GM23248 (cell line): Measurements from ENCODE around the gene STK4. TPM values are rescaled to one million over a fixed set of nuclear protein-coding genes. Genes with fewer than 3 reads are reported as not detected.
A peak's percentile ranks its signal among the peaks of the same experiment; 100 is the strongest.

Experiments
- DNase-seq: peaks from one replicate; pipeline ENCODE4 v3.0.0-alpha.2; 2015
- H2AFZ ChIP-seq: fragments of 200-600 bp; sonication (generic); 2 replicates; pipeline ENCODE4 v1.6.1; 2016; ENCODE audit warnings: antibody characterized with exemption
- H3F3A ChIP-seq: fragments of 200-600 bp; sonication (generic); 2 replicates; pipeline ENCODE4 v1.6.1; 2016; ENCODE audit warnings: mild to moderate bottlenecking, antibody characterized with exemption, mixed run types; ENCODE audit not compliant: insufficient read depth
- H3K27ac ChIP-seq: fragments of 200-600 bp; sonication (generic); 2 replicates; pipeline ENCODE4 v1.5.1; 2016; ENCODE audit warnings: mild to moderate bottlenecking
- H3K27me3 ChIP-seq: fragments of 200-600 bp; sonication (generic); replicated peaks from 2 replicates; pipeline ENCODE4 v1.6.1; 2016; ENCODE audit warnings: mild to moderate bottlenecking; ENCODE audit not compliant: insufficient read depth
- H3K36me3 ChIP-seq: fragments of 200-600 bp; sonication (generic); 2 replicates; pipeline ENCODE4 v1.6.1; 2016; ENCODE audit warnings: low read depth, mild to moderate bottlenecking
- H3K4me1 ChIP-seq: fragments of 200-600 bp; sonication (generic); 2 replicates; pipeline ENCODE4 v1.6.1; 2016; ENCODE audit warnings: mild to moderate bottlenecking; ENCODE audit not compliant: insufficient read depth
- H3K4me2 ChIP-seq: fragments of 200-600 bp; sonication (generic); one replicate; pipeline ENCODE4 v1.6.1; 2016; ENCODE audit warnings: mild to moderate bottlenecking; ENCODE audit not compliant: unreplicated experiment
- H3K4me3 ChIP-seq: fragments of 200-600 bp; sonication (generic); 2 replicates; pipeline ENCODE4 v1.5.1; 2016; ENCODE audit warnings: mild to moderate bottlenecking
- H3K79me2 ChIP-seq: fragments of 200-600 bp; sonication (generic); 2 replicates; pipeline ENCODE4 v1.6.1; 2016; ENCODE audit warnings: mild to moderate bottlenecking; ENCODE audit not compliant: insufficient read depth
- H3K9ac ChIP-seq: fragments of 200-600 bp; sonication (generic); 2 replicates; pipeline ENCODE4 v1.6.1; 2016; ENCODE audit warnings: mild to moderate bottlenecking
- H3K9me2 ChIP-seq: fragments of 200-600 bp; sonication (generic); 2 replicates; pipeline ENCODE4 v1.6.1; 2016; ENCODE audit warnings: mixed run types, mild to moderate bottlenecking, moderate library complexity; ENCODE audit not compliant: insufficient read depth
- H3K9me3 ChIP-seq: fragments of 200-600 bp; sonication (generic); one replicate; pipeline ENCODE4 v1.6.1; 2017; ENCODE audit warnings: low read depth
- H4K20me1 ChIP-seq: fragments of 200-600 bp; sonication (generic); 2 replicates; pipeline ENCODE4 v1.6.0; 2016; ENCODE audit not compliant: insufficient read depth
- EZH2 ChIP-seq: fragments of 200-600 bp; sonication (generic); IDR thresholded peaks from 2 replicates; pipeline ENCODE4 v1.6.1; 2018; ENCODE audit warnings: antibody characterized with exemption, mild to moderate bottlenecking; ENCODE audit not compliant: insufficient read depth, poor library complexity, severe bottlenecking
- EZH2phosphoT487 ChIP-seq: fragments of 200-600 bp; sonication (generic); IDR thresholded peaks from 2 replicates; pipeline ENCODE4 v1.6.1; 2018; ENCODE audit warnings: antibody characterized with exemption, moderate library complexity, mild to moderate bottlenecking, low read depth; ENCODE audit not compliant: insufficient read depth
- WGBS, 2 experiments: methylation state at CpG; one replicate each; pipeline ENCODE4 v1.1.6; 2015 to 2017; ENCODE audit warnings: low lambda C conversion rate in 2 of 2, low coverage in 1 of 2; ENCODE audit errors: missing lambda C conversion rate in 2 of 2; 5-methylcytosine and 5-hydroxymethylcytosine counted together
- in situ Hi-C: fragments of 300-500 bp; cut with MboI; formaldehyde crosslinking; loops from 2 replicates; pipeline ENCODE4 v1.15.0; 2020
- polyA plus RNA-seq: library from polyadenylated mRNA; unstranded; fragments of >200 nt; fragmentation: Nextera tagmentation; extraction: Ambion mirVana; gene quantifications from 2 replicates; pipeline ENCODE4 v1.2.1, GENCODE V29; 2016
- total RNA-seq: library from RNA; depleted of rRNA; stranded (reverse); fragments of >200 nt; shearing (Covaris generic); gene quantifications from 2 replicates; pipeline ENCODE4 v1.2.3, GENCODE V29; 2014; rRNA removed

STK4 gene
- total RNA-seq (21.9 and 30.4 TPM in 2 replicates), polyA plus RNA-seq (33.4 and 35.1 TPM in 2 replicates)

DNA sequence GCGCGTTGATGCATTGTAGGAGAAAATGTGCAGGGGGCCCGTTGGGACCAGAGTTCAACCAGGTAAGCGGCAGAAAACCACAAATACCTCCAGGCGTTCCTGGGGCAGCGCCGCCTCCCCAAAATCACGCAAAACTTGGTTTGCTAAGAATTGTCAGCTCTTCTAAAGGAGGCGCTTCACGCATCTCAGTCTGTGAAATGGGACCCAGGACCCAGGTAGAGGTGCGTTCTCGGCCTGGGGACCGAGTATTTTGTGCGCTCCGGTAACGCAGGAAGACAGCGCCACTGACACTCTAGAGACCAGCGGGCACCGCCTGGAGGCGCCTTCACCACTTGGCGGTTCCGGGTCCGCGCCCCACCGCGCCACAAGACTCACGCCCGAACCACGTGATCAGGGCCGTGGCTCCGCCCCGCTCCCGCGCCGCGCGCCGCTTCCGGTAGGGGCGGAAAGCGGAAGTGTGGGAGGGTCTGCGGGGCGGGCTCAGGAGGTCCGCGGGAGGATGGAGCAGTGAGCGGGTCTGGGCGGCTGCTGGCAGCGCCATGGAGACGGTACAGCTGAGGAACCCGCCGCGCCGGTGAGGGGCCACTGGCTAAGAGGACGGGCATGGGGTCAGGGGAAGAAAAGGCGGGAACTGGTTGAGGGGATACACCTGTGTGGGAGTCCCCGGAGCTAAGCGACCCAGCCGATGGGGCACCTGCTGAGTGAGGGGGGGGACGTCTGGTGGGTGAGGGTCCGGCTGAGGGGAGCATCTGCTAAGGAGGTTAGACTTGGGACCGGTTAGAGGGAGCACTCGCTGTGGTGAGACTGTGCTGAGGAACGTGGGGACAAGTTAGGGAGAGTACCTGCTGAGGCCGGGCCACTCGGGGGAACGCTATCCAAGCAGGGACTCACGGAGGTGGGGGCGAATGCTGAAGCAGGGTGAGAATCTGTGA lies at the start of gene STK4:
TSS of gene STK4 (plus strand) at position 483 of the 932 bp plus-strand sequence. CDS start at position 540, 57 bp downstream.
- H3K9me2 ChIP-seq: no peaks in the 10 kb centered on the region
- no peaks in the 10 kb centered on the region for H3K36me3 ChIP-seq
- TF ChIP-seq EZH2: no peak
- H4K20me1 ChIP-seq: peaks cover 4% of the 10 kb centered on the region; the same call in 1 of the 2 replicates
- peaks cover 50% of the 10 kb centered on the region for H3K79me2 ChIP-seq
- peak within 1 kb of the TSS; percentile 92 for H3K9ac ChIP-seq
- peaks cover 33% of the 10 kb centered on the region for H3K4me1 ChIP-seq
- H3K27me3 ChIP-seq: no peaks in the 10 kb centered on the region
- WGBS, 2 experiments: 1 to 2% methylated on average over 60 to 68 of the region's 68 CpGs
- in situ Hi-C loops: no loop called here
- peak within 1 kb of the TSS; percentile 95 for H3K4me2 ChIP-seq
- peak within 1 kb of the TSS; percentile 90 for H3K4me3 ChIP-seq
- peak; percentile 97 for DNase-seq
- no peaks in the 10 kb centered on the region for H3K9me3 ChIP-seq
- peaks cover 13% of the 10 kb centered on the region for H3F3A ChIP-seq
- peak within 1 kb of the TSS; percentile 72 for H3K27ac ChIP-seq
- peak within 1 kb of the TSS; percentile 96 for H2AFZ ChIP-seq

DNA sequence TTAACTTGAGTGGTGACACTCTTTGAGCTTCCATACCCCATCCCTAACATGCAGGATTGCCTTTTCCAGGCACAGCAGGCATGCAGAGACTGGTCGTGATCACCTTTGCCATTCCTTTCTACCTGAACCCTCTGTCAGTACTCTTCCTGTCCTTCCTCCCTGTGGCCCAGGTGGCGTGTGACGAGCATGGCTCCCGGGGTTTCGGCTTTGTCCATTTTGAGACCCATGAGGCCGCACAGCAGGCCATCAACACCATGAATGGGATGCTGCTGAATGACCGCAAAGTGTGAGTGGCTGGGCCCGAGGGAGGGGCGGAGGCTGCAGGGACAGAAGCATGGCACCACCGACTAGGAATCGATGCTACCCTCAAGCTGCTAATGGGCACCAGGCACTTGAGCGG lies 49.7 kb upstream of the STK4 start:
- Histone ChIP-seq H3K27ac (no peak overlapping the region), H3K9me2 (no peaks in the 10 kb centered on the region), H3K36me3 (no peaks in the 10 kb centered on the region), H3K4me1 (no peaks in the 10 kb centered on the region), H2AFZ (no peak overlapping the region), H3K79me2 (0 out of 2 replicates have a peak, but pooled peaks cover 3% of the 10 kb centered on the region), H3K9ac (no peak overlapping the region), H3K4me3 (no peak overlapping the region), H3K4me2 (no peak overlapping the region), H3K9me3 (no peaks in the 10 kb centered on the region), H3F3A (no peaks in the 10 kb centered on the region), H3K27me3 (no peaks in the 10 kb centered on the region), H4K20me1 (no peaks in the 10 kb centered on the region)
- in situ Hi-C loops: no loop called here
- 93 to 94% methylated on average over 12 of the region's 12 CpGs for WGBS, 2 experiments
- DNase-seq: no peak
- no peak for TF ChIP-seq EZH2phosphoT487
- no peak for TF ChIP-seq EZH2

GRCh38 chr20:44917399-44917798 lies 48.9 kb upstream of the STK4 start:
- no peaks in the 10 kb centered on the region for H3K36me3 ChIP-seq
- no peak overlapping the region for H3K9ac ChIP-seq
- H2AFZ ChIP-seq: no peak overlapping the region
- no peaks in the 10 kb centered on the region for H4K20me1 ChIP-seq
- no peaks in the 10 kb centered on the region for H3K9me3 ChIP-seq
- no peak overlapping the region for H3K4me2 ChIP-seq
- no peaks in the 10 kb centered on the region for H3K4me1 ChIP-seq
- H3F3A ChIP-seq: no peaks in the 10 kb centered on the region
- H3K79me2 ChIP-seq: no peaks in the 10 kb centered on the region
- in situ Hi-C loops: no loop called here
- H3K9me2 ChIP-seq: no peaks in the 10 kb centered on the region
- no peak overlapping the region for H3K27ac ChIP-seq
- 90 to 94% methylated on average over 2 of the region's 2 CpGs for WGBS, 2 experiments
- no peak for TF ChIP-seq EZH2
- H3K4me3 ChIP-seq: no peak overlapping the region
- H3K27me3 ChIP-seq: no peaks in the 10 kb centered on the region
- no peak for DNase-seq

GRCh38 chr20:44918342-44918741 lies 48.0 kb upstream of the STK4 start:
- H3K4me2 ChIP-seq: no peak overlapping the region
- no peaks in the 10 kb centered on the region for H4K20me1 ChIP-seq
- no peaks in the 10 kb centered on the region for H3K27me3 ChIP-seq
- H3K9me2 ChIP-seq: no peaks in the 10 kb centered on the region
- no peak overlapping the region for H2AFZ ChIP-seq
- H3K36me3 ChIP-seq: no peaks in the 10 kb centered on the region
- DNase-seq: no peak
- in situ Hi-C loops: no loop called here
- H3K4me3 ChIP-seq: no peak overlapping the region
- TF ChIP-seq EZH2 (no peak), EZH2phosphoT487 (no peak)
- H3K27ac ChIP-seq: no peak overlapping the region
- H3F3A ChIP-seq: no peaks in the 10 kb centered on the region
- H3K9ac ChIP-seq: no peak overlapping the region
- H3K9me3 ChIP-seq: no peaks in the 10 kb centered on the region
- H3K4me1 ChIP-seq: no peaks in the 10 kb centered on the region
- WGBS, 2 experiments: 96 to 98% methylated on average over 3 of the region's 3 CpGs
- no peaks in the 10 kb centered on the region for H3K79me2 ChIP-seq
